Astrocyte (in vitro differentiated cells and primary cell): ENCODE data around the gene SMIM43.

Experiments
- CTCF ChIP-seq: IDR thresholded peaks from 2 replicates; pipeline ENCODE4 v1.5.1; 2011; ENCODE audit warnings: low read depth, mild to moderate bottlenecking, inconsistent platforms, low read length, moderate library complexity; ENCODE audit not compliant: insufficient read depth
- EZH2 ChIP-seq: IDR thresholded peaks from 2 replicates; pipeline ENCODE4 v1.6.1; 2012; ENCODE audit warnings: mild to moderate bottlenecking, low read length, inconsistent platforms; ENCODE audit not compliant: insufficient read depth

GRCh38 chr4:121783210-121783609 is 18.2 kb upstream of the SMIM43 start:
- TF ChIP-seq CTCF (no peak), EZH2 (no peak)
